HepG2 (cell line): Measurements from ENCODE around the gene CDK9. TPM values are rescaled to one million over a fixed set of nuclear protein-coding genes. Genes with fewer than 3 reads are reported as not detected.
A peak's percentile ranks its signal among the peaks of the same experiment; 100 is the strongest.

Source experiments
- AGO2 ChIP-seq: fragments of 200-400 bp; formaldehyde crosslinking; optimal IDR thresholded peaks from 2 replicates; pipeline ENCODE3; 2017; ENCODE audit warnings: mild to moderate bottlenecking, low read depth, low read length, moderate library complexity
- HMGA1 ChIP-seq: sonication (generic); formaldehyde crosslinking; conservative IDR thresholded peaks from 2 replicates; pipeline ENCODE4 v1.4.0; 2020; ENCODE audit warnings: missing genetic modification reagents
- IKZF5 ChIP-seq: IDR thresholded peaks from 2 replicates; pipeline ENCODE4 v1.6.1; 2018; ENCODE audit warnings: missing genetic modification reagents, mild to moderate bottlenecking, missing compliant biosample characterization
- KDM5A ChIP-seq: fragments of 200-600 bp; sonication (generic); IDR thresholded peaks from 2 replicates; pipeline ENCODE4 v1.7.0; 2018; ENCODE audit warnings: antibody characterized with exemption, mild to moderate bottlenecking, low read length, borderline replicate concordance
- KMT2A ChIP-seq: sonication (generic); formaldehyde crosslinking; IDR thresholded peaks from 2 replicates; pipeline ENCODE4 v1.4.0; 2020; ENCODE audit warnings: missing genetic modification reagents
- MAFK ChIP-seq, 2 experiments: IDR thresholded peaks in 1 of 2; conservative IDR thresholded peaks in 1 of 2; 2 replicates each; pipeline ENCODE4 v1.6.1; 2011; ENCODE audit warnings: improper control_type of control experiment in 2 of 2, low read length in 2 of 2
- MED1 ChIP-seq: sonication (generic); formaldehyde crosslinking; IDR thresholded peaks from 2 replicates; pipeline ENCODE4 v1.4.0; 2020; ENCODE audit warnings: missing genetic modification reagents
- NR2F1 ChIP-seq, 2 experiments: fragments of 450-650 bp in 1 of 2; formaldehyde crosslinking in 1 of 2; IDR thresholded peaks; 2 replicates each; pipeline versions ENCODE4 v1.5.0 to v1.6.1; 2016 to 2020; ENCODE audit warnings: mild to moderate bottlenecking in 1 of 2, missing compliant biosample characterization in 1 of 2, missing genetic modification reagents in 1 of 2, moderate library complexity in 1 of 2
- POGZ ChIP-seq: sonication (generic); formaldehyde crosslinking; IDR thresholded peaks from 2 replicates; pipeline ENCODE4 v1.4.0; 2020; ENCODE audit warnings: mild to moderate bottlenecking, missing genetic modification reagents
- SOX13 ChIP-seq, 3 experiments: fragments of 450-650 bp in 1 of 3; sonication (generic) in 1 of 3; formaldehyde crosslinking in 1 of 3; IDR thresholded peaks in 2 of 3; conservative IDR thresholded peaks in 1 of 3; 2 replicates each; pipeline versions ENCODE4 v1.5.0 to v1.6.1; 2016 to 2020; ENCODE audit warnings: antibody characterized with exemption in 1 of 3, mild to moderate bottlenecking in 1 of 3, missing compliant biosample characterization in 1 of 3, missing genetic modification reagents in 1 of 3, moderate library complexity in 1 of 3
- TBX2 ChIP-seq: sonication (generic); formaldehyde crosslinking; IDR thresholded peaks from 2 replicates; pipeline ENCODE4 v1.5.0; 2020; ENCODE audit warnings: missing genetic modification reagents, mild to moderate bottlenecking, borderline replicate concordance
- TFDP1 ChIP-seq: IDR thresholded peaks from 2 replicates; pipeline ENCODE4 v1.6.1; 2016; ENCODE audit warnings: missing compliant biosample characterization, missing genetic modification reagents, borderline replicate concordance
- ZBTB14 ChIP-seq: sonication (generic); formaldehyde crosslinking; IDR thresholded peaks from 2 replicates; pipeline ENCODE4 v1.4.0; 2020; ENCODE audit warnings: missing genetic modification reagents
- ZFYVE20 ChIP-seq: sonication (generic); formaldehyde crosslinking; IDR thresholded peaks from 2 replicates; pipeline ENCODE4 v1.8.0; 2023; ENCODE audit warnings: low read depth, mild to moderate bottlenecking, moderate library complexity, missing genetic modification reagents, borderline replicate concordance
- ZIK1 ChIP-seq: sonication (generic); formaldehyde crosslinking; IDR thresholded peaks from 2 replicates; pipeline ENCODE4 v1.5.0; 2020; ENCODE audit warnings: mild to moderate bottlenecking, low read depth, missing genetic modification reagents, borderline replicate concordance
- ZNF280D ChIP-seq: sonication (generic); formaldehyde crosslinking; IDR thresholded peaks from 2 replicates; pipeline ENCODE4 v1.5.1; 2020; ENCODE audit warnings: mild to moderate bottlenecking, missing genetic modification reagents
- ZNF34 ChIP-seq: sonication (generic); formaldehyde crosslinking; IDR thresholded peaks from 2 replicates; pipeline ENCODE4 v1.4.0; 2020; ENCODE audit warnings: mild to moderate bottlenecking, missing genetic modification reagents, borderline replicate concordance
- ZNF468 ChIP-seq: sonication (generic); formaldehyde crosslinking; IDR thresholded peaks from 2 replicates; pipeline ENCODE4 v1.8.0; 2022; ENCODE audit warnings: mild to moderate bottlenecking, moderate library complexity, missing genetic modification reagents
- ZNF572 ChIP-seq: sonication (generic); formaldehyde crosslinking; IDR thresholded peaks from 2 replicates; pipeline ENCODE4 v1.5.1; 2020; ENCODE audit warnings: mild to moderate bottlenecking, missing genetic modification reagents
- ZNF773 ChIP-seq: sonication (generic); formaldehyde crosslinking; IDR thresholded peaks from 2 replicates; pipeline ENCODE4 v1.4.0; 2020; ENCODE audit warnings: missing genetic modification reagents, borderline replicate concordance
- ZNF83 ChIP-seq: sonication (generic); formaldehyde crosslinking; IDR thresholded peaks from 2 replicates; pipeline ENCODE4 v1.4.0; 2020; ENCODE audit warnings: missing genetic modification reagents, mild to moderate bottlenecking, borderline replicate concordance
- polyA plus RNA-seq, 8 experiments: library from polyadenylated mRNA; depleted of rRNA in 3 of 8; stranded (reverse) in 7 of 8; unstranded in 1 of 8; fragments of >200 nt; fragmentation: Illumina TruSeq in 4 of 8; extraction: Trizol in 4 of 8; gene quantifications; 2 replicates each; pipeline versions ENCODE4 v1.2.1 to v1.2.3, GENCODE V29; 2011 to 2016; ENCODE audit warnings: low read depth in 4 of 8, missing spikeins in 1 of 8, mixed read lengths in 1 of 8; ENCODE audit not compliant: insufficient read depth in 1 of 8
- total RNA-seq, 5 experiments: library from RNA; depleted of rRNA; stranded (reverse); fragments of >200 nt; fragmentation: Illumina TruSeq; extraction: Trizol; gene quantifications; 2 replicates each; pipeline ENCODE4 v1.2.3, GENCODE V29; 2016; ENCODE audit warnings: low read depth in 1 of 5

The CDK9 gene
- total and polyA plus RNA-seq, 2 of the 13 experiments (the other 11 are each of a cell fraction or from before 2014, with no cell fraction given), result 16.8 to 21.5 TPM

- TF ChIP-seq ZNF280D (CRISPR knock-in tag) (no peak), MAFK (conservative IDR thresholded peaks at IDR 0.05 in 1 of 2, IDR thresholded peaks at IDR 0.05 in 1 of 2; ENCODE audit: low read length in 2 of 2) (no peak), ZNF34 (CRISPR knock-in tag) (no peak), ZNF468 (no peak), TFDP1 (CRISPR knock-in tag) (peak; percentile 73; the same call in 1 of the 2 replicates), ZNF572 (0 out of 2 replicates have a peak, but pooled peaks have one; percentile 57), POGZ (CRISPR knock-in tag) (peak; percentile 60; the same call in 1 of the 2 replicates), ZNF773 (CRISPR knock-in tag) (no peak), ZBTB14 (no peak), MED1 (CRISPR knock-in tag) (peak; percentile 58), AGO2 (peak; percentile 69), ZNF83 (CRISPR knock-in tag) (no peak), KDM5A (peak; percentile 62), SOX13 (IDR thresholded peaks at IDR 0.05) (no peak), SOX13 (CRISPR knock-in tag; conservative IDR thresholded peaks at IDR 0.05 in 1 of 2, IDR thresholded peaks at IDR 0.05 in 1 of 2) (no peak), KMT2A (peak; percentile 7; the same call in 1 of the 2 replicates), IKZF5 (CRISPR knock-in tag) (no peak; the same call in 1 of the 2 replicates), ZFYVE20 (no peak), NR2F1 (CRISPR knock-in tag; IDR thresholded peaks at IDR 0.05) (peak in 1 of 2 experiments; percentile 28; a peak in 1 of 4 replicates), ZIK1 (CRISPR knock-in tag) (peak; percentile 81), TBX2 (peak; percentile 72), HMGA1 (CRISPR knock-in tag) (no peak)
Observed at GRCh38 chr9:127802576-127803443, 17.0 kb downstream of the CDK9 start, which contains the start of gene FPGS (continued).
